Heart right ventricle (tissue), 16 donors: Measurements from ENCODE around the gene PEF1. TPM values are rescaled to one million over a fixed set of nuclear protein-coding genes. Genes with fewer than 3 reads are reported as not detected.

Source experiments
- ATAC-seq, 8 donors: fragments of 200-7000 bp; cut with Tn5 transposase; one replicate each; pipeline ENCODE4 v1.9.1; 2020; ENCODE audit warnings: mild to moderate bottlenecking in 8 of 8, moderate library complexity in 8 of 8, moderate number of reproducible peaks in 1 of 8
- DNase-seq, 2 donors: peaks; one replicate each; pipeline ENCODE4 v3.0.0-alpha.2; 2020
- H3K27ac ChIP-seq, 10 donors: fragments of 200-600 bp; sonication (generic) in 2 of 10; one replicate each; pipeline versions ENCODE4 v1.5.0 to v1.8.0; 2020 to 2022; ENCODE audit warnings: mild to moderate bottlenecking in 3 of 10
- H3K27me3 ChIP-seq, 7 donors: fragments of 200-600 bp; one replicate each; pipeline ENCODE4 v1.8.0; 2021 to 2022; ENCODE audit warnings: mild to moderate bottlenecking in 2 of 7
- H3K36me3 ChIP-seq, 9 donors: fragments of 200-600 bp; sonication (generic) in 1 of 9; one replicate each; pipeline versions ENCODE4 v1.5.0 to v1.8.0; 2020 to 2022; ENCODE audit warnings: mild to moderate bottlenecking in 2 of 9
- H3K4me1 ChIP-seq, 9 donors: fragments of 200-600 bp; sonication (generic) in 1 of 9; one replicate each; pipeline versions ENCODE4 v1.5.0 to v1.8.0; 2020 to 2022; ENCODE audit warnings: mild to moderate bottlenecking in 4 of 9
- H3K4me3 ChIP-seq, 10 donors: fragments of 200-600 bp; sonication (generic) in 2 of 10; one replicate each; pipeline versions ENCODE4 v1.5.0 to v1.8.0; 2020 to 2022; ENCODE audit warnings: mild to moderate bottlenecking in 7 of 10, moderate library complexity in 2 of 10
- H3K9me3 ChIP-seq, 11 donors: fragments of 200-600 bp in 10 of 11; sonication (generic) in 2 of 11; one replicate each; pipeline versions ENCODE4 v1.5.0 to v1.8.0; 2013 to 2022; ENCODE audit warnings: mild to moderate bottlenecking in 2 of 11, control low read depth in 1 of 11, moderate library complexity in 1 of 11
- WGBS, 2 donors: extraction: QIAGEN DNeasy Blood & Tissue Kit; methylation state at CpG; one replicate each; pipeline ENCODE4 v1.1.7; 2013; ENCODE audit warnings: inconsistent platforms in 1 of 2; 5-methylcytosine and 5-hydroxymethylcytosine counted together
- intact Hi-C, 10 donors: fragments of 100-400 bp; cut with DNase I; formaldehyde crosslinking; loops; one replicate each; pipeline versions ENCODE4 v1.11.1 to v1.14.2; 2022
- polyA plus RNA-seq, 2 donors: library from polyadenylated mRNA; stranded (reverse); fragments of 200-250 nt; gene quantifications; one replicate each; pipeline ENCODE4 v1.2.3, GENCODE V29; 2013
- total RNA-seq, 10 donors: library from RNA; stranded (reverse); fragmentation: NEBNext Ultra II Directional in 3 of 10; extraction: Animal tissue kit (Norgen Biotek cat#: 25700) in 3 of 10; gene quantifications; one replicate each; pipeline versions ENCODE4 v1.2.1 to v1.2.4, GENCODE V29; 2021 to 2023
- TF ChIP-seq, protein P1 (sequence below), 9 donors: fragments of 200-600 bp; sonication (generic) in 2 of 9; IDR thresholded peaks; one replicate each; pipeline versions ENCODE4 v1.5.0 to v1.8.0; 2021 to 2022; ENCODE audit warnings: antibody characterized with exemption in 9 of 9, mild to moderate bottlenecking in 5 of 9, moderate library complexity in 1 of 9
- donor health status: Arrhythmogenic right ventricular cardiomyopathy.
- donor health status: ischemic (EF 13 %, LVEDD 7.1; RV severe dilation, severe dysfunction).
- donor health status: healthy with polysubstance abuse.
- donor health status: DM: no; HTN: yes; CAD: no.
- donor health status: DM: no; HTN: no; CAD: no.
- donor health status: ischemic (EF 25% LVEDD 6.9; RV normal size, moderate dysfunction).
- donor health status: ischemic (EF 25% LVEDD 5.7; RV mildly dilated, moderate dysfunction).
- donor health status: healthy.
- donor health status: DM: yes; HTN: yes; CAD: no.
- donor health status: Ischemic cardiomyopathy.
- donor health status: ischemic (EF 35%, LVEDD 5.7; RV mildly dilated, moderate dysfunction).
- donor health status: nonischemic (EF 11% LVEDD 7.7; RV severe dilation, severe dysfunction).
- donor health status: DM: yes; HTN: yes; CAD: no.
- donor health status: PGD.
- donor health status: ischemic (EF 29% LVEDD 5.4; RV normal size, mild dysfunction).
- donor health status: nonischemic (EF 23%, LVEDD 6.1; RV moderate dilation, normal function).

The PEF1 gene
- total and polyA plus RNA-seq, 12 donors, result 35.0 to 94.3 (median 40.0) TPM

DNA sequence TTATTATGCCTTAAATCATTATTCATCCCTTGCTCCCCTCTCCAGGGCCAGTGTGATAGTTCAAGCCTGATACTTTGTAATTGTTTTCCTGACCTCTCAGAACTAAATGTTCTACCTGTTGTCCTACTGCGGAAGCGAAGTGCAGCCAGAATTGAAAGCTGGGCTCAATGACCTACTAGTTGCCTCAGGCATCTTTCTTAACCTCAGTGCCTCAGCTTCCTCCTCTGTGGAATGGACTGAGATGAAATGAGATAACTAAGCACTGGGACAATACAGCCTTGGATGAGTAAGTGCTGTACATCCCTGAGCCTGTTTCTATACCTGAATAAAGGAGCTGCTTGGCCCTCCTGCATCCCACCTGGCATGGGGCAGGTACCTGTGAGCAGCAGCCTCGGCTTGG, 32.7 kb upstream of the PEF1 start:
- H3K27ac ChIP-seq, result no peak overlapping the region
- TF ChIP-seq, protein P1, sequence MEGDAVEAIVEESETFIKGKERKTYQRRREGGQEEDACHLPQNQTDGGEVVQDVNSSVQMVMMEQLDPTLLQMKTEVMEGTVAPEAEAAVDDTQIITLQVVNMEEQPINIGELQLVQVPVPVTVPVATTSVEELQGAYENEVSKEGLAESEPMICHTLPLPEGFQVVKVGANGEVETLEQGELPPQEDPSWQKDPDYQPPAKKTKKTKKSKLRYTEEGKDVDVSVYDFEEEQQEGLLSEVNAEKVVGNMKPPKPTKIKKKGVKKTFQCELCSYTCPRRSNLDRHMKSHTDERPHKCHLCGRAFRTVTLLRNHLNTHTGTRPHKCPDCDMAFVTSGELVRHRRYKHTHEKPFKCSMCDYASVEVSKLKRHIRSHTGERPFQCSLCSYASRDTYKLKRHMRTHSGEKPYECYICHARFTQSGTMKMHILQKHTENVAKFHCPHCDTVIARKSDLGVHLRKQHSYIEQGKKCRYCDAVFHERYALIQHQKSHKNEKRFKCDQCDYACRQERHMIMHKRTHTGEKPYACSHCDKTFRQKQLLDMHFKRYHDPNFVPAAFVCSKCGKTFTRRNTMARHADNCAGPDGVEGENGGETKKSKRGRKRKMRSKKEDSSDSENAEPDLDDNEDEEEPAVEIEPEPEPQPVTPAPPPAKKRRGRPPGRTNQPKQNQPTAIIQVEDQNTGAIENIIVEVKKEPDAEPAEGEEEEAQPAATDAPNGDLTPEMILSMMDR (IDR thresholded peaks at IDR 0.05), result no peak
- no peaks in the 10 kb centered on the region for H3K9me3 ChIP-seq
- intact Hi-C loops, result no loop called here
- H3K36me3 ChIP-seq, result peaks cover 0 to 21% (median 0%) of the 10 kb centered on the region in 9 donors
- no peak for DNase-seq
- ATAC-seq, result no peak
- no peaks in the 10 kb centered on the region for H3K27me3 ChIP-seq
- no peak overlapping the region for H3K4me3 ChIP-seq
- 78 to 89% methylated on average over 3 of the region's 3 CpGs for WGBS, 2 donors
- peaks cover 10 to 38% (median 25%) of the 10 kb centered on the region in 9 donors for H3K4me1 ChIP-seq

DNA sequence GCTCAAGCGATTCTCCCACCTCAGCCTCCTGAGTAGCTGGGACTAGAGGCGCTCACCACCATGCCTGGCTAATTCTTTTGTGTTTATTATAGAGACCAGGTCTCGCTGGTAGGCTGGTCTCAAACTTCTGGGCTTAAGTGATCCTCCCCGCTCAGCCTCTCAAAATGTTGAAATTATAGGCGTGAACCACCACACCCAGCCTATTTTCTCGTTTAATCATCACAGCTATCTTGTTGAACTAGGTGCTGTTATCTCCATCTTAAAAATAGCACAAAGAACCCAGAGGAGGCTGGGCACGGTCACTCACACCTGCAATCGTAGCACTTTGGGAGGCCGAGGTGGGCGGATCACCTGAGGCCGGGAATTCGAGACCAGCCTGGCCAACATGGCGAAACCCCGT, 31.1 kb upstream of the PEF1 start:
- no peak for ATAC-seq
- Histone ChIP-seq H3K9me3 (no peaks in the 10 kb centered on the region), H3K4me3 (no peak overlapping the region), H3K36me3 (peaks cover 0 to 6% (median 0%) of the 10 kb centered on the region in 9 donors), H3K27ac (peak overlapping the region in 6 of 10 donors; percentile 8 to 85 (median 52)), H3K4me1 (peaks cover 15 to 55% (median 39%) of the 10 kb centered on the region in 9 donors), H3K27me3 (peaks cover 0 to 1% (median 0%) of the 10 kb centered on the region in 7 donors)
- intact Hi-C loops, result no loop called here
- DNase-seq, result no peak
- TF ChIP-seq, protein P1 (IDR thresholded peaks at IDR 0.05), result no peak
- 55 to 72% methylated on average over 14 of the region's 14 CpGs for WGBS, 2 donors

DNA sequence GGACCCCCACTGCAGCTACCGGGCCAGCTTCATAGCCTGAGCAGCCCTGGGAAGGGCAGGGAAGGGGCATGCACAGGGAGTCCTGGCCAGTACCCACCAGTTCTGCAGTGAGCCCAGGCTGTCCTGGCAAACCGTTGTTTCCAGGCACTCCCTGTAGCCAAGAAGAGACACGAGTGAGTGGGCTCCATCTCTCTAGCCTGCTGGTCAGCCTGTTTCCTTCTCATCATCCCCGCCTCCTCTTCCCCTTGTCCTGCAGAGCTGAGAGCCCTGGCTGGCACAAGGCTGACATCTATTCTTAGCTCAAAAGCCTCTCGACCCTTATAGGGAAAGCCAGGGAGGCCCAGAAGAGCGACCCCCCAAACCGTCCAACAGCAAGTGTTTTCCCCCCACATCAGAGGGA, 30.5 kb upstream of the PEF1 start:
- peak in 1 of 2 donors; percentile 49 for DNase-seq
- TF ChIP-seq, protein P1 (IDR thresholded peaks at IDR 0.05), result no peak
- Histone ChIP-seq H3K9me3 (no peaks in the 10 kb centered on the region), H3K4me3 (peak overlapping the region in 2 of 10 donors; percentile 10 to 14), H3K27me3 (peaks cover 0 to 6% (median 0%) of the 10 kb centered on the region in 7 donors), H3K27ac (peak overlapping the region in 6 of 10 donors; percentile 8 to 85 (median 52)), H3K4me1 (peaks cover 19 to 61% (median 45%) of the 10 kb centered on the region in 9 donors), H3K36me3 (peaks cover 0 to 1% (median 0%) of the 10 kb centered on the region in 9 donors)
- 39 to 50% methylated on average over 7 of the region's 7 CpGs for WGBS, 2 donors
- intact Hi-C loops, result no loop called here
- peak; percentile 39 to 81 (median 66) for ATAC-seq

DNA sequence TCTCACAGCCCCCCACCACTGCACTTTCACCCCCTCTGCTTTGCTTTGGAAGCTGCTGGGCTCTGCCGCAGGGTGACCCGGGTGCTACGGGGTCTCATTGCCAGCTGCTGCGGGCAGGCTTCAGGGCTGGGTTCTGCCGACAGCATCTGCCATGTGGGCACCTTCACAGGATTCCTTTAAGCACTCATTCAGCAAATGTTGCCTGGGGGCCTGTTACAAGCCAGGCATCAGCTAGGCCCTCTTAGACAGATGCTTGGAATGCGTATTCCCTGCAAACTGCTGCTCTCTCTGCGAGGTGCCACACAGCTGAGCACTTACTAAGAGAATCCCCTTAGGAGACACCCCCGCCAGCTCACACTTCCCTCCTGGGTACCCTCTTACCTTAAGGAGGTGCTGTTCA, 29.9 kb upstream of the PEF1 start:
- H3K4me1 ChIP-seq, result peaks cover 24 to 66% (median 50%) of the 10 kb centered on the region in 9 donors
- DNase-seq, result no peak
- TF ChIP-seq, protein P1 (IDR thresholded peaks at IDR 0.05), result no peak
- H3K36me3 ChIP-seq, result no peaks in the 10 kb centered on the region
- no peaks in the 10 kb centered on the region for H3K9me3 ChIP-seq
- WGBS, 2 donors, result 67 to 76% methylated on average over 8 of the region's 8 CpGs
- no peak for ATAC-seq
- H3K4me3 ChIP-seq, result peak overlapping the region in 2 of 10 donors; percentile 10 to 14
- peaks cover 0 to 10% (median 0%) of the 10 kb centered on the region in 7 donors for H3K27me3 ChIP-seq
- peak overlapping the region in 6 of 10 donors; percentile 8 to 85 (median 52) for H3K27ac ChIP-seq
- intact Hi-C loops, result loop anchor here in 1 of 10 donors (5.0 kb wide), 1 partner anchor 38 kb away; no protein-coding TSS in a partner anchor
